ENCODE measurements around the gene FGF4. TPM values are rescaled to one million over a fixed set of nuclear protein-coding genes. Genes with fewer than 3 reads are reported as not detected.
A peak's percentile ranks its signal among the peaks of the same experiment; 100 is the strongest.

FGF4 gene, protein sequence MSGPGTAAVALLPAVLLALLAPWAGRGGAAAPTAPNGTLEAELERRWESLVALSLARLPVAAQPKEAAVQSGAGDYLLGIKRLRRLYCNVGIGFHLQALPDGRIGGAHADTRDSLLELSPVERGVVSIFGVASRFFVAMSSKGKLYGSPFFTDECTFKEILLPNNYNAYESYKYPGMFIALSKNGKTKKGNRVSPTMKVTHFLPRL
- total RNA-seq (not detected), polyA plus RNA-seq (ENCODE audit: insufficient read depth, low read depth, low replicate concordance) (not detected)
- long read RNA-seq, donor 1, result 0 reads
- long read RNA-seq, donor 2, result 0 reads
- long read RNA-seq, donor 3, result 0 reads
- long read RNA-seq, donor 4, result 0 reads
- long read RNA-seq, donor 5, result 0 reads
- long read RNA-seq, donor 6, result 0 reads
- long read RNA-seq, donor 7, partial matches to known transcripts, result 0 of 1 reads
- long read RNA-seq, donor 7, other reads (novel, unspliced or antisense), result 0 of 1 reads
- long read RNA-seq, donor 8, result 0 reads
- long read RNA-seq, donor 9, result 0 reads
- long read RNA-seq, donor 10, result 0 reads

DNA sequence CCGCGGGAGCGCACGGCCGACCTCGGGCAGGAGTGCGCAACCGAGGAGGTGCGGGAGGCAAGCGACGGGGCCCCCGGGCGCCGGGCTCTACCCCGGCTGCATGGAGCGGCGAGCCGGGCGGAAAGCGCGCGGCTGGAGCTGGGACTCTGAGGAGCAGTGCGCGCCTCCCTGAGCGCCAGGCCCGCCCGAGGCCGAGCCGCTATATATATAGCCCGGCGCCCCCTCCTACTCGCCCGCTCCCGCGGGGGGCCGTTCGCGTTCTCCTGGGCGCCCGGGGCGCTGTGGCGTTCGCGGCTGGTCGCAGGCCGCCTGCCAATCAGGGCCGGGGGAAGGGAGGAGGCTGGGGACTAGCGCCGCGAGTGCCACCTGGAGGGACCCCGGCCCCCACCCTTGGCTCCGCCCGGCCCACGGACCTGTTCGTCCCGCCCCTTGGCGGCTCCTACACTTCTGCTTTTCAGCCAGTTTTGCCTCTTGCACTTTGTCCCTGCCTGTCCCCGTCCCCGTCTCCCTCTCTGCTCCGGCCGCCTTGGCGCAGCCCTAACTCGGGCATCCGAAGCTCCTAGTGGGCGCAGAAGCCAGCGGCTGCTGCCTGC is at the start of gene FGF4:
Gene FGF4, minus strand, starts transcription at position 179 of the 593 bp plus-strand sequence. CDS start 257 bp downstream, outside the sequence.
- no peaks in the 10 kb centered on the region for H3K4me1 ChIP-seq (ENCODE audit: control insufficient read depth in 2 of 3, insufficient read depth in 2 of 3, low read depth in 1 of 3, low read length in 3 of 3)
- intact Hi-C loops (cut with DNase I), result no loop called here
- TF ChIP-seq, protein P1, sequence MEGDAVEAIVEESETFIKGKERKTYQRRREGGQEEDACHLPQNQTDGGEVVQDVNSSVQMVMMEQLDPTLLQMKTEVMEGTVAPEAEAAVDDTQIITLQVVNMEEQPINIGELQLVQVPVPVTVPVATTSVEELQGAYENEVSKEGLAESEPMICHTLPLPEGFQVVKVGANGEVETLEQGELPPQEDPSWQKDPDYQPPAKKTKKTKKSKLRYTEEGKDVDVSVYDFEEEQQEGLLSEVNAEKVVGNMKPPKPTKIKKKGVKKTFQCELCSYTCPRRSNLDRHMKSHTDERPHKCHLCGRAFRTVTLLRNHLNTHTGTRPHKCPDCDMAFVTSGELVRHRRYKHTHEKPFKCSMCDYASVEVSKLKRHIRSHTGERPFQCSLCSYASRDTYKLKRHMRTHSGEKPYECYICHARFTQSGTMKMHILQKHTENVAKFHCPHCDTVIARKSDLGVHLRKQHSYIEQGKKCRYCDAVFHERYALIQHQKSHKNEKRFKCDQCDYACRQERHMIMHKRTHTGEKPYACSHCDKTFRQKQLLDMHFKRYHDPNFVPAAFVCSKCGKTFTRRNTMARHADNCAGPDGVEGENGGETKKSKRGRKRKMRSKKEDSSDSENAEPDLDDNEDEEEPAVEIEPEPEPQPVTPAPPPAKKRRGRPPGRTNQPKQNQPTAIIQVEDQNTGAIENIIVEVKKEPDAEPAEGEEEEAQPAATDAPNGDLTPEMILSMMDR (IDR thresholded peaks at IDR 0.05; ENCODE audit: borderline replicate concordance, extremely low read depth, insufficient read depth), result no peak
- peak in 3 of 5 donors; percentile 15 to 32 (median 15) for DNase-seq
- no peak for FAIRE-seq
- H3K4me3 ChIP-seq (ENCODE audit: low read length in 3 of 3), result no peak within 1 kb of the TSS
- H3K9ac ChIP-seq (ENCODE audit: low read length in 3 of 3), result no peak within 1 kb of the TSS
- H3K27ac ChIP-seq (ENCODE audit: low read depth in 2 of 2, low read length in 2 of 2), result no peak within 1 kb of the TSS
- H3K36me3 ChIP-seq (ENCODE audit: control insufficient read depth in 2 of 3, insufficient read depth in 3 of 3, low read length in 3 of 3), result no peaks in the 10 kb centered on the region
- peaks cover 23% of the 10 kb centered on the region for H3K27me3 ChIP-seq (ENCODE audit: control insufficient read depth, insufficient read depth, low read length)
- no peaks in the 10 kb centered on the region for H3K9me3 ChIP-seq (ENCODE audit: control insufficient read depth in 2 of 3, insufficient read depth in 1 of 3, low read length in 3 of 3)

DNA sequence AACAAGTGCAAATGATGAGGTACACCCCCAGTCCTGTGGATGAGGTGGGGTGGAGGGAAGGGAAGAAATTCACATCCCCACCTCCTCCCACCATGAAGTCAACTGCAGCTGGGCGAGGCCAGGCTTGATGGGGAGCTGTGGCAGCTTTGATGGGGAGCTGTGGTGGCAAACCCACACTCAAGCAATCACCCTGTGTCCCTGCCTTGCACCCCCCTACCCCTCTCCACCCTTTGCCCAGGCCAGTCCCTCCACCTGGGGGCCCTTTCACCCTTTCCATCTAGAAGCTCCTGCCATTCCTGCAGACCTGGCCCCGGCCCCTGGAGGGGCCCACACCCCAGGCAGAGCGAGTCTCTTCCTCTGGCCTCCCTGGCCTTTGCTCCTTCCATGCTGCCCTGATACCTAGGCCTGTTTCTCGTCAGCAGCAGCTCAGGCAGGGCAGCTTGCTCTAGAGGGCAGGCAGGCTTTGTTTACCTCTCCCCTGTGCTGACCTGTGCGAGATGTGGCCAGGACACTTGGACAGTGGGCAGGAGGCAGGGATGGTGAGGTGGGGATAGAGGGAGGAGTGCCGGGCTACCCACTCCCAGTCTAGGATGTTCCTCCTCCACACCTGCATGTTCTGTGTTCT is 48.6 kb upstream of the FGF4 start:
- intact Hi-C loops (cut with DNase I), result no loop called here
- Histone ChIP-seq H3K36me3 (ENCODE audit: control insufficient read depth in 2 of 3, insufficient read depth in 3 of 3, low read length in 3 of 3) (no peaks in the 10 kb centered on the region), H3K4me3 (ENCODE audit: low read length in 3 of 3) (no peak overlapping the region), H3K27me3 (ENCODE audit: control insufficient read depth, insufficient read depth, low read length) (peaks cover 11% of the 10 kb centered on the region), H3K4me1 (ENCODE audit: control insufficient read depth in 2 of 3, insufficient read depth in 2 of 3, low read depth in 1 of 3, low read length in 3 of 3) (no peaks in the 10 kb centered on the region), H3K9ac (ENCODE audit: low read length in 3 of 3) (no peak overlapping the region), H3K9me3 (ENCODE audit: control insufficient read depth in 2 of 3, insufficient read depth in 1 of 3, low read length in 3 of 3) (peaks cover 0 to 3% (median 0%) of the 10 kb centered on the region in 3 donors), H3K27ac (ENCODE audit: low read depth in 2 of 2, low read length in 2 of 2) (no peak overlapping the region)
- FAIRE-seq (no peak), DNase-seq (no peak)
- TF ChIP-seq, protein P1 (IDR thresholded peaks at IDR 0.05; ENCODE audit: borderline replicate concordance, extremely low read depth, insufficient read depth), result no peak

DNA sequence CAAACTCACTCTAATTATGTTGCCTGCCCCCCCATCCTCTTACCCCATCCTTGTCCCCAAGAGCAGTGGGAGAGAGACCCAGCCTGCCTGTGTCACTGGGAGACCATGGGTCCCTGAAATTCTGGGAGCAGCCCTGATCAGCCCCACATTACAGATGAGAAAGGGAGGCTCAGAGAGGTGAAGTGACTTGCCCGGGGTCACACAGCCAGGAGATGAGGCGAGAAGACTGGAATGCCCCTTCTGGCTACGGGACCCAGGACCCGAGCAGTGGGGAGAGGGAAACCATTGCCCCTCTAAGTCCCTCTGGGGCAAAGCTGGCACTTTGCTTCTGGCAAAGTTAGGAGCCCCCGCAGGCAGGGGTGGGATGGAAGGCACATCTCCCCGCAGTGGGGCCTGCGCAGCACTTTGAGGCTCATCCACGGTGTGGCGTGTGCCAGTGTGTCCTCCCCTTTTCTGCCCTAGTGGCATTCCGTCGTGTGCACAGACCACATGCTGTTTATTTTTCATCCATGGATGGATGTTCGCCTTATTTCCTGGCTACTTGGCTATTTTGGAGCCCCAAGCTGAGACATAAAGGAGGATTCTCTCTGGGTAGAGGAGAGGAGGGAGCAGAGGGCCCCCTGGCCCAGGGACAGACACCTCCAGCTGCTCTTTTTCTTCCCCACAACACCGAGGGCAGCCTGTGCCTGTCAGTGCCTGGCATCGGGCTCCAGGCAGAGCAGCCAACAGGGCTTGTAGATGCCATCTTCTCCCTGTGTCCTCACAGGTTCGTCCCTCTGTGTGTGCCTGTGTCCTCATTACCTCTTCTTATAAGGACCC is 47.7 kb upstream of the FGF4 start:
- Histone ChIP-seq H3K36me3 (ENCODE audit: control insufficient read depth in 2 of 3, insufficient read depth in 3 of 3, low read length in 3 of 3) (no peaks in the 10 kb centered on the region), H3K9me3 (ENCODE audit: control insufficient read depth in 2 of 3, insufficient read depth in 1 of 3, low read length in 3 of 3) (peaks cover 0 to 3% (median 0%) of the 10 kb centered on the region in 3 donors), H3K9ac (ENCODE audit: low read length in 3 of 3) (no peak overlapping the region), H3K4me3 (ENCODE audit: low read length in 3 of 3) (no peak overlapping the region), H3K4me1 (ENCODE audit: control insufficient read depth in 2 of 3, insufficient read depth in 2 of 3, low read depth in 1 of 3, low read length in 3 of 3) (no peaks in the 10 kb centered on the region), H3K27me3 (ENCODE audit: control insufficient read depth, insufficient read depth, low read length) (peaks cover 11% of the 10 kb centered on the region), H3K27ac (ENCODE audit: low read depth in 2 of 2, low read length in 2 of 2) (no peak overlapping the region)
- TF ChIP-seq, protein P1 (IDR thresholded peaks at IDR 0.05; ENCODE audit: borderline replicate concordance, extremely low read depth, insufficient read depth), result no peak
- DNase-seq (no peak), FAIRE-seq (no peak)
- intact Hi-C loops (cut with DNase I), result no loop called here
